Measurements from ENCODE around the gene C19orf44.

C19orf44 gene

DNA sequence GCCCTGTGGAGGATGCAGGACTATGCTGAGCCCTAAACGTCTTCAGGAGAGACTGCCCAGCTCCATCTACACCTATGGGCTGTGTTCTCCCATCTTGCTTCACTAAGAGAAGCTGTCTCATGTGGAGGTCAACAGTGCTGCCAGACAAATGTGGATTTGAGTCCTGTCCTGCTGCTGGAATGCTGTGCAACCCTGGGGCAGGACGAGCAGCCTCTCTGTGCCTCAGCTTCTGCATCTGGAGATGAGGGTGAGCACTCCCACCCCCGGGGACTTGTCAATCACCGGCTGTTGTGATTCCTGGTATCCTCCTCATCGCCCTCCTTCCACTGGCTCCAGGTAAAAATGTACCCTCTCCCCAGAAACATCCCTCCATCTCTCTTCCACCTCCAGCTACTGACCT lies 40.7 kb upstream of the C19orf44 start:
- TF ChIP-seq, protein P1, sequence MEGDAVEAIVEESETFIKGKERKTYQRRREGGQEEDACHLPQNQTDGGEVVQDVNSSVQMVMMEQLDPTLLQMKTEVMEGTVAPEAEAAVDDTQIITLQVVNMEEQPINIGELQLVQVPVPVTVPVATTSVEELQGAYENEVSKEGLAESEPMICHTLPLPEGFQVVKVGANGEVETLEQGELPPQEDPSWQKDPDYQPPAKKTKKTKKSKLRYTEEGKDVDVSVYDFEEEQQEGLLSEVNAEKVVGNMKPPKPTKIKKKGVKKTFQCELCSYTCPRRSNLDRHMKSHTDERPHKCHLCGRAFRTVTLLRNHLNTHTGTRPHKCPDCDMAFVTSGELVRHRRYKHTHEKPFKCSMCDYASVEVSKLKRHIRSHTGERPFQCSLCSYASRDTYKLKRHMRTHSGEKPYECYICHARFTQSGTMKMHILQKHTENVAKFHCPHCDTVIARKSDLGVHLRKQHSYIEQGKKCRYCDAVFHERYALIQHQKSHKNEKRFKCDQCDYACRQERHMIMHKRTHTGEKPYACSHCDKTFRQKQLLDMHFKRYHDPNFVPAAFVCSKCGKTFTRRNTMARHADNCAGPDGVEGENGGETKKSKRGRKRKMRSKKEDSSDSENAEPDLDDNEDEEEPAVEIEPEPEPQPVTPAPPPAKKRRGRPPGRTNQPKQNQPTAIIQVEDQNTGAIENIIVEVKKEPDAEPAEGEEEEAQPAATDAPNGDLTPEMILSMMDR (IDR thresholded peaks at IDR 0.05; ENCODE audit: insufficient read depth, low read length, poor library complexity, severe bottlenecking): no peak
- Histone ChIP-seq H3K4me3 (replicated peaks; ENCODE audit: low read depth, low read length) (no peak overlapping the region), H3K36me3 (ENCODE audit: control insufficient read depth, insufficient read depth, low read length) (peaks cover 2% of the 10 kb centered on the region; the same call in 1 of the 2 replicates), H3K27me3 (replicated peaks; ENCODE audit: control insufficient read depth, insufficient read depth, low read length) (no peaks in the 10 kb centered on the region)
- no peak for DNase-seq (ENCODE audit: extremely low read depth, insufficient read length)

DNA sequence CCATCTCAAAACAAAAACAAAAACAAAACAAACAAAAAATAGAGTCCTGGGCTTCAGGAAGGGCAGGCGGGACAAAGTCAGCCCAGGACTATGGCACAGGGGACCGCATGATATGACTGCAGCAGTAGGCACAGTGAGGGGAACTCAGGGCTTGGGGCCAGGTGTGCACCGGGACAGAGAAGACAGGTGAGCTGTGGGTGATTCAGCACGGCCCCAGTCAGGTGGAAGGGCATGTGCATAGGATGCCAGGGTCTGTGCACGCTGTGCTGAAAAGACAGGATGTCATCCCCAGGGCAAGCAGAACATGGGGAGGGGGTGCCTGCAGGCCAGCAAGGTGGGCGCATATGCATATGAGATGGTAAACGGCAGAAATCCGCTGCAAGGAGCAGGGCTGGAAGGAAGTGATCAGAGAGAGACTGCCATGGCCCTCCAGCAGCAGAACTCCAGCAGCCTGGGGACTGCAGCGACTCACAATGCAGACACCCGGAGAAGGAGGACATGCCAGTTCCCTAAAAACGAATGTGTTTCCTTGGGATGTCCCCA lies 39.5 kb upstream of the C19orf44 start:
- H3K4me3 ChIP-seq (replicated peaks; ENCODE audit: low read depth, low read length): no peak overlapping the region
- no peak for DNase-seq (ENCODE audit: extremely low read depth, insufficient read length)
- H3K36me3 ChIP-seq (ENCODE audit: control insufficient read depth, insufficient read depth, low read length): peaks cover 2% of the 10 kb centered on the region; the same call in 1 of the 2 replicates
- no peaks in the 10 kb centered on the region for H3K27me3 ChIP-seq (replicated peaks; ENCODE audit: control insufficient read depth, insufficient read depth, low read length)
- TF ChIP-seq, protein P1 (IDR thresholded peaks at IDR 0.05; ENCODE audit: insufficient read depth, low read length, poor library complexity, severe bottlenecking): no peak

DNA sequence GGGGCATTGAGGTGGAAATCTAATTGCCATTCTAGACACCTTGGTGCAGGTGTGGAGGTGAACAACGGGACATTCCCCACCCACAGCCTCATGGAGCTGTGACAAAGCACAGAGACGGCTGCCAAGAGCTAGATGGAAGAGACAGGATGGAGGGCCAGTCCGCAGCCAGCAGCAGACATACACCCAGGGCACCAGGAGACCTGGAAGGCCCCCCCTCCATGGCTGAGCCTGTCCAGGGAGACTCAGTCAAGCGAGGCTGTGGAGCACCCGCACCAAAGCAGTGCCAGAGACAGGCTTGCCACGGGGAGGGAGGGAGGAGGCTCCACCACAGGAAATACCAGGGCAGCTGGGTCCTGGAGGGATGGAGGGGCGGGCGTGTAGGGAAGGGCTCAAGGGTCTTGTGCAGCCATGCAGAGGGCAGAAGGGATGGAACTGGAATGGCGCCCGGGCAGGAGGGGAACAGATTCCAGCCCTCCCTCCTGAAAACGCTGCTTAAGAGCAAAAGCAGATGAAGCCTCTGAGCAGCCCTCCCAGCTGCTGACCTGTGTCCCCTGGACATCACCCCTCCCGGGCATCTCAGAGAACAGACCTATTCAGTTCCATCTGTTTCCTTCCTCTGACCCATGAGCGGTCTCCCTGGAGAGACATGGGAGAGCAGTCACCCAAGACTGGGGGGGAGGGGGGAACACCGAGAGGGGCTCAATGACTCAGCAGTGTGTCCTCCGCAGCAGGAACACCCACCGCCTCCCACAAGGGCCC lies 38.8 kb upstream of the C19orf44 start:
- peak; percentile 34 for DNase-seq (ENCODE audit: extremely low read depth, insufficient read length)
- H3K36me3 ChIP-seq (ENCODE audit: control insufficient read depth, insufficient read depth, low read length): peaks cover 2% of the 10 kb centered on the region; the same call in 1 of the 2 replicates
- peak overlapping the region; percentile 4; the same call in 1 of the 2 replicates for H3K4me3 ChIP-seq (replicated peaks; ENCODE audit: low read depth, low read length)
- no peaks in the 10 kb centered on the region for H3K27me3 ChIP-seq (replicated peaks; ENCODE audit: control insufficient read depth, insufficient read depth, low read length)
- TF ChIP-seq, protein P1 (IDR thresholded peaks at IDR 0.05; ENCODE audit: insufficient read depth, low read length, poor library complexity, severe bottlenecking): no peak

DNA sequence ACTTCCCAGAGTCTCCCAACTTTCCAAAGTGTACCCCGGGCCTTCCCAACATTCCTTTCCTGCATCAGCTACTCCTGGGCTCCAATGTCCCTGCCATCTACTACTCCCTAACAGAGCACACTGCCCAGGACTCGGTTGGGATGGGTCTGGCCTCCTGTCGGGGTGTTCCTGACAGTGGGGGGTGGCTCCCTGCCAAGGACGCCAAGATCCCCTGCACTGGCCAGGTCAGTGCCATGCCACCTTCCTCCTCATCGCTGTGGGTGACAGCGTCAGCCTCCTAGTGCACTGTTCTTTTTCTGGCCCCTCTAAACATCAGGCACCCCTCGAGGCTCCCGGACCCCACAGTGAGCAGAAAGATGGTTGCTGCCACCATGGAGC lies 38.3 kb upstream of the C19orf44 start:
- Histone ChIP-seq H3K36me3 (ENCODE audit: control insufficient read depth, insufficient read depth, low read length) (peaks cover 2% of the 10 kb centered on the region; the same call in 1 of the 2 replicates), H3K27me3 (replicated peaks; ENCODE audit: control insufficient read depth, insufficient read depth, low read length) (no peaks in the 10 kb centered on the region), H3K4me3 (replicated peaks; ENCODE audit: low read depth, low read length) (no peak overlapping the region)
- no peak for DNase-seq (ENCODE audit: extremely low read depth, insufficient read length)
- TF ChIP-seq, protein P1 (IDR thresholded peaks at IDR 0.05; ENCODE audit: insufficient read depth, low read length, poor library complexity, severe bottlenecking): no peak

DNA sequence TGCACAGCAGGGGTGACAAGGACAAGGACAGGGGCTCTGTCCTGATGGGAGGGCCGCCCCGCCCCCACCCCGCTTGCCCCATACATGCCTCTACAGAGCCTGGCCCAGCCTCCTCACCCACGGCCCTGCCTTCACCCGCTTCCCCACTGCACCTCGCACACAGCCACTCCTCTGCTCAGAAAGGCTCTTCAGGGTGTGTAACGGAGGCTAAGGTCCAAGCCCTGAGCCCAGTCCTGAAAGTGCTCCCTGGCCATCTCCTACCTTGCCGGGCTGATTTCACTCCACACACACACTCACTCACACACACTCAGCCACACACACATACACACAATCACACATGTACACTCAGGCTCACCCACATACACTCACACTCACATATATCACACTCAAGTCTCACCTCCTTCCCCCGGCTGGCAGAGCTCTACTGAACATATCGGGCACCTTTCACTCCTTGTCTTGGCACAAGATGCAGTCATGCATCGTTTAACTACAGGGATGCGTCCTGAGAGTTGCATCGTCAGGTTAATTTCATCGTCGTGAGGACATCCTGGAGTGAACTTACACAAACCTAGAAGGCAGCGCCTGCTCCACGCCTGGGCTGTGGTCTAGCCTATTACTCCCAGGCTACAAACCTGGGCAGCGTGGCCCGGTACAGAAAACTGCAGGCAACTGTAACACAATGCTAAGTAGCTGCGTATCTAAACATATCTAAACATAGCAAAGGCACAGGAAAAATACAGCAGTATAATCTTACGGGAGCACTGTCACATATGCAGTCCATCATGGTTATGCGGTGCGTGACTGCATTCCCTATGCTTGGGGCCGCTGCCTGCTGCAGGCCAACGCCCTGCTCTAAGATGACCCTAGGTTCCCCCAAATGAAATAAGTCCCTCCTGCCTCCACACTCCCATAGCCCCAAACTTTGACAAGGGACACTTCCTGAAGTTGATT lies 37.5 kb upstream of the C19orf44 start:
- H3K4me3 ChIP-seq (replicated peaks; ENCODE audit: low read depth, low read length): no peak overlapping the region
- DNase-seq (ENCODE audit: extremely low read depth, insufficient read length): no peak

More for the DNA sequence above, 37.5 kb upstream of the C19orf44 start:
- TF ChIP-seq, protein P1 (IDR thresholded peaks at IDR 0.05; ENCODE audit: insufficient read depth, low read length, poor library complexity, severe bottlenecking): no peak
- H3K36me3 ChIP-seq (ENCODE audit: control insufficient read depth, insufficient read depth, low read length): peaks cover 2% of the 10 kb centered on the region; the same call in 1 of the 2 replicates
- H3K27me3 ChIP-seq (replicated peaks; ENCODE audit: control insufficient read depth, insufficient read depth, low read length): no peaks in the 10 kb centered on the region

Data from GM06990 (cell line).